Endothelial cell of umbilical vein (primary cell): ENCODE data around the gene ESPNL. TPM values are rescaled to one million over a fixed set of nuclear protein-coding genes. Genes with fewer than 3 reads are reported as not detected.

Experiments
- BruUV-seq: library from RNA; stranded (reverse); fragments of 400-500 nt; replicated peaks from 2 replicates; lab custom pipeline; 2021; lab: Mats Ljungman, UMichigan
- CTCF ChIA-PET: fragments of 300-600, 350-600 bp; sonication (Branson Sonifier 250); formaldehyde crosslinking; loops from one replicate; lab custom pipeline; 2021; ENCODE audit warnings: antibody characterized with exemption, inconsistent platforms; lab: Charles Lee
- POLR2A ChIA-PET: fragments of 300-600, 350-600 bp; sonication (Branson Sonifier 250); formaldehyde crosslinking; loops from one replicate; lab custom pipeline; 2021; ENCODE audit warnings: antibody characterized with exemption, inconsistent platforms; lab: Charles Lee
- DNase-seq: peaks from one replicate; pipeline ENCODE4 v3.0.0-alpha.2; 2011; ENCODE audit warnings: low read depth, low spot score
- FAIRE-seq: peaks from 2 replicates; lab custom pipeline; 2011; peaks lifted over from hg19 to GRCh38; lab: Jason Lieb, UNC
- H2AFZ ChIP-seq: 2 replicates; pipeline ENCODE4 v1.6.0; 2012; ENCODE audit warnings: low read depth, low read length, control low read depth, inconsistent platforms
- H3K27ac ChIP-seq: 2 replicates; pipeline ENCODE4 v1.5.1; 2011; ENCODE audit warnings: low read depth, mild to moderate bottlenecking, control low read depth, low read length, moderate library complexity; ENCODE audit not compliant: insufficient read depth
- H3K27me3 ChIP-seq, 2 experiments: 2 replicates each; pipeline versions ENCODE4 v1.6.0 to v1.6.1; 2011; ENCODE audit warnings: low read length in 2 of 2, mixed read lengths in 1 of 2; ENCODE audit not compliant: control insufficient read depth in 2 of 2, insufficient read depth in 2 of 2
- H3K36me3 ChIP-seq, 2 experiments: 2 replicates in 1 of 2; 3 replicates in 1 of 2; pipeline ENCODE4 v1.5.1; 2011; ENCODE audit warnings: low read length in 2 of 2, mild to moderate bottlenecking in 1 of 2, moderate library complexity in 1 of 2; ENCODE audit not compliant: control insufficient read depth in 2 of 2, insufficient read depth in 2 of 2; ENCODE audit errors: extremely low read depth in 1 of 2
- H3K4me1 ChIP-seq: 3 replicates; pipeline ENCODE4 v1.5.1; 2011; ENCODE audit warnings: mild to moderate bottlenecking, low read length; ENCODE audit not compliant: control insufficient read depth, insufficient read depth; ENCODE audit errors: extremely low read depth
- H3K4me2 ChIP-seq: 2 replicates; pipeline ENCODE4 v1.6.1; 2011; ENCODE audit warnings: low read length, control low read depth, mixed read lengths; ENCODE audit not compliant: insufficient read depth
- H3K4me3 ChIP-seq, 3 experiments: fragments of 200-600 bp in 1 of 3; sonication (generic), shearing (Covaris generic) in 1 of 3; replicated peaks in 1 of 3; 2 replicates each; pipeline ENCODE4 v1.5.1; 2011 to 2016; ENCODE audit warnings: control low read depth in 3 of 3, low read length in 3 of 3, mild to moderate bottlenecking in 2 of 3, inconsistent platforms in 1 of 3, low read depth in 1 of 3, moderate library complexity in 1 of 3; ENCODE audit not compliant: insufficient read depth in 1 of 3
- H3K79me2 ChIP-seq: 2 replicates; pipeline ENCODE4 v1.6.0; 2012; ENCODE audit warnings: low read length, inconsistent platforms; ENCODE audit not compliant: control insufficient read depth, insufficient read depth
- H3K9ac ChIP-seq: replicated peaks from 2 replicates; pipeline ENCODE3; 2011; ENCODE audit warnings: low read length, control low read depth; ENCODE audit not compliant: insufficient read depth; ENCODE audit errors: extremely low read depth
- H3K9me1 ChIP-seq: replicated peaks from 3 replicates; pipeline ENCODE4 v1.6.0; 2011; ENCODE audit warnings: mild to moderate bottlenecking, low read length; ENCODE audit not compliant: control insufficient read depth, insufficient read depth; ENCODE audit errors: extremely low read depth
- H3K9me3 ChIP-seq: replicated peaks from 2 replicates; pipeline ENCODE4 v1.5.1; 2012; ENCODE audit warnings: low read length, inconsistent platforms; ENCODE audit not compliant: control insufficient read depth, insufficient read depth
- H4K20me1 ChIP-seq: replicated peaks from 2 replicates; pipeline ENCODE3; 2011; ENCODE audit warnings: mild to moderate bottlenecking, low read length; ENCODE audit not compliant: control insufficient read depth, insufficient read depth; ENCODE audit errors: extremely low read depth
- EZH2 ChIP-seq: IDR thresholded peaks from 2 replicates; pipeline ENCODE4 v1.6.1; 2012; ENCODE audit warnings: borderline replicate concordance, low read depth, mild to moderate bottlenecking, moderate library complexity, low read length, inconsistent platforms; ENCODE audit not compliant: severe bottlenecking
- GATA2 ChIP-seq: IDR thresholded peaks from 2 replicates; pipeline ENCODE4 v1.7.0; 2011; ENCODE audit warnings: low read depth, mild to moderate bottlenecking, moderate library complexity, mixed read lengths, low read length; ENCODE audit not compliant: insufficient read length, insufficient read depth
- JUN ChIP-seq: IDR thresholded peaks from 2 replicates; pipeline ENCODE4 v1.6.1; 2011; ENCODE audit warnings: borderline replicate concordance, low read depth; ENCODE audit not compliant: insufficient read length, insufficient read depth
- MYC ChIP-seq: IDR thresholded peaks from one replicate; pipeline ENCODE4 v1.6.1; 2011; ENCODE audit warnings: mild to moderate bottlenecking, low read depth, low read length
- POLR2A ChIP-seq: IDR thresholded peaks from 2 replicates; pipeline ENCODE4 v1.6.1; 2012; ENCODE audit warnings: low read depth, mild to moderate bottlenecking, control low read depth, low read length
- dilution Hi-C: fragments of 300-500 bp; cut with MboI; formaldehyde crosslinking; loops from one replicate; pipeline ENCODE4 v1.15.0; 2019; ENCODE audit warnings: low sequenced_read_pairs; ENCODE audit not compliant: extremely low pct_ligation_motif_present
- intact Hi-C: fragments of 100-400 bp; cut with micrococcal nuclease; formaldehyde crosslinking; loops from one replicate; pipeline ENCODE4 v1.10.0; 2022
- polyA plus RNA-seq, 4 experiments: library from polyadenylated mRNA; depleted of rRNA in 3 of 4; stranded (reverse) in 3 of 4; unstranded in 1 of 4; fragments of >200 nt; gene quantifications; 2 replicates each; pipeline versions ENCODE4 v1.2.1 to v1.2.3, GENCODE V29; 2011 to 2012; ENCODE audit warnings: missing spikeins in 1 of 4
- total RNA-seq: library from RNA; stranded (reverse); gene quantifications from 2 replicates; pipeline ENCODE4 v1.2.3, GENCODE V29; 2021
- TF ChIP-seq, protein P1 (sequence below): IDR thresholded peaks from 2 replicates; pipeline ENCODE4 v1.6.1; 2011; ENCODE audit not compliant: insufficient read depth, insufficient read length

ESPNL gene
- total and polyA plus RNA-seq, 2 donors (not counting 3 experiments of a cell fraction or from before 2014, with no cell fraction given): not detected

DNA sequence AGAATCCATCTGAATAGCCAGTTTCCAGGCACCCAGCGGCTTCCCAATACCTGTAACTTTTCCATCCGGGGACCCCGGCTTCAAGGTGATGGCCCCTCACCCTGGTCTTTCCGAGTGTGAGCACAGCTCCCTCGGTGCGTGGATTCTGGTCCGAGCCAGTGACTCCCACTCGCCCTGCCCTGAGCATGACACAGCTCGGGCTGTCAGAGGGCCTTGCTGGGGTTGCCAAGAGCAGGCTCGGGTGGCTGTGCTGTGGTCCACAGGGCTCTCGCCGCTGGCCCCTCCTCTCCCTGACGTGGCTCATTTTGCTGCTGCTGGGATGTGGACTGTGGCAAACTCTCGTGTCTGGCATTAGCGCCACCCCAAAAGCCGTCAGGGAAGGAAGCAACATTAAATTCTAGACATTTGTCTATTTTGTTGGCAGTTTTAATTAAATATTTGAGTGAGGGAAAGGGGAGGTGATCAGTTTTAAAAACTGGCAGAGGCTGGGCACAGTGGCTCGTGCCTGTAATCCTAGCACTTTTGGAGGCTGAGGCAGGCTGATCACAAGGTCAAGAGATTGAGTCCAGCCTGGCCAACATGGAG, 5.6 kb upstream of the ESPNL start:
- Histone ChIP-seq H2AFZ (no peak overlapping the region), H3K36me3 (no peaks in the 10 kb centered on the region), H3K9me1 (no peaks in the 10 kb centered on the region), H3K27ac (no peak overlapping the region), H3K27me3 (no peaks in the 10 kb centered on the region), H3K9me3 (no peaks in the 10 kb centered on the region), H4K20me1 (no peaks in the 10 kb centered on the region), H3K4me3 (no peak overlapping the region), H3K4me2 (no peak overlapping the region), H3K4me1 (no peaks in the 10 kb centered on the region), H3K9ac (no peak overlapping the region), H3K79me2 (no peaks in the 10 kb centered on the region)
- BruUV-seq: no TSS peak
- intact Hi-C loops (no loop called here), dilution Hi-C loops (no loop called here)
- ChIA-PET CTCF (no interaction called here), POLR2A (no interaction called here)
- no peak for FAIRE-seq
- DNase-seq: no peak
- TF ChIP-seq JUN (no peak), POLR2A (no peak), GATA2 (no peak)

DNA sequence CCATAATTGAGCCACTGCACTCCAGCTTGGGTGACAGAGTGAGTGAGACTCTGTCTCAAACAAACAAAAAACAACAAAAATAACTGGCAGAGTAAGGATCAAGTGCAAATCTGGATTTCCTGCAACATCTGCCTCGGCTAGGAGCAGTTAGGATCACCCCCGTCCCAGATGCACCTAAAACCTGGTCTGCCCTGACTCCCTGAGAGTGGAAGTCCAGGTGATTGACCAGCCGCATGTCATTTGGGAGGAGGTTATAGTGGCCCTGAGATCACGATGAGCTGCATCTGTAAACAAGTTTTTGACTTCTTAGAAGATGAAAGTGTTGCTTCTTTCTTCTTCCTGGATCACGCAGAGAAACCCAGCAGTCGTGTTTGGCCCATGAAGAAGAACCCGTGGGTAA, 5.0 kb upstream of the ESPNL start:
- Histone ChIP-seq H3K79me2 (no peaks in the 10 kb centered on the region), H3K4me3 (no peak overlapping the region), H4K20me1 (no peaks in the 10 kb centered on the region), H3K27ac (no peak overlapping the region), H3K27me3 (no peaks in the 10 kb centered on the region), H3K9ac (no peak overlapping the region), H3K9me1 (no peaks in the 10 kb centered on the region), H3K9me3 (no peaks in the 10 kb centered on the region), H2AFZ (no peak overlapping the region), H3K36me3 (no peaks in the 10 kb centered on the region), H3K4me1 (no peaks in the 10 kb centered on the region), H3K4me2 (no peak overlapping the region)
- no peak for FAIRE-seq
- TF ChIP-seq, protein P1, sequence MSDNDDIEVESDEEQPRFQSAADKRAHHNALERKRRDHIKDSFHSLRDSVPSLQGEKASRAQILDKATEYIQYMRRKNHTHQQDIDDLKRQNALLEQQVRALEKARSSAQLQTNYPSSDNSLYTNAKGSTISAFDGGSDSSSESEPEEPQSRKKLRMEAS: no peak
- TF ChIP-seq POLR2A: no peak
- TF ChIP-seq GATA2: no peak
- no peak for TF ChIP-seq MYC
- TF ChIP-seq EZH2: no peak
- BruUV-seq: no TSS peak
- DNase-seq: no peak
- intact Hi-C loops: no loop called here
- ChIA-PET POLR2A (no interaction called here), CTCF (no interaction called here)
- dilution Hi-C loops: no loop called here
